ENCODE measurements around the gene MACROD1.

Gene MACROD1

DNA sequence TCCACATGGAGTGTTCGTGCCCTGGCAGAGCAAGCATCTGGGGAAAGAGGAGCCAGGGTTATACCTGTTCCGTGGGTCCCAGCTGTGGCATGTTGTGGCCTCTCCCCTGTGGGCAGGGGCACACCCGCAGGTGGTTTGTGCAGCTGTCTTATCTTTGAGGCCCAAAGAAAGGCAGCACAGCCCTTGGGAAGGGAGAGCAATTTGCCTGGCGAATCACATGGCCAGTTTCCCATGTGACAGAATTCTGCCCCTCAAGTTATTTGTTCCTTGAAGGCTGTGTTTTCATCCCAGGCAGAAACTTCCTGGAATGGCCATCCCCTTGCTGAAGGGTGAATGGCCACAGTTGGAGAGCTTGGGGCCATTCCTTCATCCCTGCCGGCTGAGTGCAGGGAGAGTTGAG, 207.9 kb downstream of the MACROD1 start:
- H3K4me3 ChIP-seq (replicated peaks; ENCODE audit: low read depth, low read length) = no peak overlapping the region
- no peak for TF ChIP-seq CTCF (IDR thresholded peaks at IDR 0.05; ENCODE audit: low read length, missing control alignments)

GRCh38 chr11:63952570-63952969, 213.3 kb downstream of the MACROD1 start:
- no peak overlapping the region for H3K4me3 ChIP-seq (replicated peaks; ENCODE audit: low read depth, low read length)
- no peak for TF ChIP-seq CTCF (IDR thresholded peaks at IDR 0.05; ENCODE audit: low read length, missing control alignments)
- DNase-seq (ENCODE audit: low read depth) = no peak

More for the DNA sequence above, 207.9 kb downstream of the MACROD1 start:
- no peak for DNase-seq (ENCODE audit: low read depth)

- no peak for DNase-seq (ENCODE audit: low read depth)
- H3K4me3 ChIP-seq (replicated peaks; ENCODE audit: low read depth, low read length) = no peak overlapping the region
- no peak for TF ChIP-seq CTCF (IDR thresholded peaks at IDR 0.05; ENCODE audit: low read length, missing control alignments)
Observed at GRCh38 chr11:63951779-63952536, 214.0 kb downstream of the MACROD1 start.

Data from fibroblast of pulmonary artery (primary cell).